ENCODE data around the gene METTL8. TPM values are rescaled to one million over a fixed set of nuclear protein-coding genes. Genes with fewer than 3 reads are reported as not detected.
A peak's percentile ranks its signal among the peaks of the same experiment; 100 is the strongest.

The METTL8 gene
- total RNA-seq, 1 experiment from 2014 or later: 22.4 TPM

- H3K4me3 Mint-ChIP-seq (ENCODE audit: low read depth, unreplicated experiment): peak within 1 kb of the TSS; percentile 90
- CTCF ChIA-PET: interaction anchor here (0.5 to 1.4 kb wide), 5 partner anchors 18 to 505 kb away, joined by 3 to 7 read pairs (median 3); partner anchors contain the start of gene GORASP2
- DNase-seq: peak; percentile 96
- no peaks in the 10 kb centered on the region for H3K9me3 Mint-ChIP-seq (ENCODE audit: low read depth, unreplicated experiment)
- peaks cover 10% of the 10 kb centered on the region for H3K4me1 Mint-ChIP-seq (ENCODE audit: low read depth, unreplicated experiment)
- peaks cover 36% of the 10 kb centered on the region for H3K36me3 Mint-ChIP-seq (ENCODE audit: insufficient read depth, unreplicated experiment)
- intact Hi-C loops (cut with micrococcal nuclease; ENCODE audit: unreplicated experiment): no loop called here
- H3K27ac Mint-ChIP-seq (ENCODE audit: unreplicated experiment): peak within 1 kb of the TSS; percentile 97
- TF ChIP-seq, protein P1, sequence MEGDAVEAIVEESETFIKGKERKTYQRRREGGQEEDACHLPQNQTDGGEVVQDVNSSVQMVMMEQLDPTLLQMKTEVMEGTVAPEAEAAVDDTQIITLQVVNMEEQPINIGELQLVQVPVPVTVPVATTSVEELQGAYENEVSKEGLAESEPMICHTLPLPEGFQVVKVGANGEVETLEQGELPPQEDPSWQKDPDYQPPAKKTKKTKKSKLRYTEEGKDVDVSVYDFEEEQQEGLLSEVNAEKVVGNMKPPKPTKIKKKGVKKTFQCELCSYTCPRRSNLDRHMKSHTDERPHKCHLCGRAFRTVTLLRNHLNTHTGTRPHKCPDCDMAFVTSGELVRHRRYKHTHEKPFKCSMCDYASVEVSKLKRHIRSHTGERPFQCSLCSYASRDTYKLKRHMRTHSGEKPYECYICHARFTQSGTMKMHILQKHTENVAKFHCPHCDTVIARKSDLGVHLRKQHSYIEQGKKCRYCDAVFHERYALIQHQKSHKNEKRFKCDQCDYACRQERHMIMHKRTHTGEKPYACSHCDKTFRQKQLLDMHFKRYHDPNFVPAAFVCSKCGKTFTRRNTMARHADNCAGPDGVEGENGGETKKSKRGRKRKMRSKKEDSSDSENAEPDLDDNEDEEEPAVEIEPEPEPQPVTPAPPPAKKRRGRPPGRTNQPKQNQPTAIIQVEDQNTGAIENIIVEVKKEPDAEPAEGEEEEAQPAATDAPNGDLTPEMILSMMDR (IDR thresholded peaks at IDR 0.05; ENCODE audit: unreplicated experiment): no peak
- H3K27me3 Mint-ChIP-seq (ENCODE audit: unreplicated experiment): no peaks in the 10 kb centered on the region
- BruUV-seq (replicated peaks): no TSS peak
These were observed 511 bp upstream of the METTL8 start, which contains the start of gene DCAF17 for GRCh38 chr2:171434013-171434989. TSS of gene DCAF17 (plus strand) at chr2:171434226. CDS start at chr2:171434578, 352 bp downstream.

- no peaks in the 10 kb centered on the region for H3K9me3 Mint-ChIP-seq (ENCODE audit: low read depth, unreplicated experiment)
- DNase-seq: peak; percentile 55
- CTCF ChIA-PET: interaction anchor here (1.1 to 1.4 kb wide), 2 partner anchors 459 to 504 kb away, joined by 3 to 7 read pairs; partner anchors contain the start of gene GORASP2
- TF ChIP-seq, protein P1 (IDR thresholded peaks at IDR 0.05; ENCODE audit: unreplicated experiment): no peak
- H3K27me3 Mint-ChIP-seq (ENCODE audit: unreplicated experiment): no peaks in the 10 kb centered on the region
- peaks cover 36% of the 10 kb centered on the region for H3K36me3 Mint-ChIP-seq (ENCODE audit: insufficient read depth, unreplicated experiment)
- H3K27ac Mint-ChIP-seq (ENCODE audit: unreplicated experiment): peak overlapping the region; percentile 97
- H3K4me3 Mint-ChIP-seq (ENCODE audit: low read depth, unreplicated experiment): peak overlapping the region; percentile 90
- TSS peak; percentile 67 for BruUV-seq (replicated peaks)
- peaks cover 10% of the 10 kb centered on the region for H3K4me1 Mint-ChIP-seq (ENCODE audit: low read depth, unreplicated experiment)
- intact Hi-C loops (cut with micrococcal nuclease; ENCODE audit: unreplicated experiment): no loop called here
These were observed 624 bp downstream of the METTL8 start for GRCh38 chr2:171432969-171433762.

DNA sequence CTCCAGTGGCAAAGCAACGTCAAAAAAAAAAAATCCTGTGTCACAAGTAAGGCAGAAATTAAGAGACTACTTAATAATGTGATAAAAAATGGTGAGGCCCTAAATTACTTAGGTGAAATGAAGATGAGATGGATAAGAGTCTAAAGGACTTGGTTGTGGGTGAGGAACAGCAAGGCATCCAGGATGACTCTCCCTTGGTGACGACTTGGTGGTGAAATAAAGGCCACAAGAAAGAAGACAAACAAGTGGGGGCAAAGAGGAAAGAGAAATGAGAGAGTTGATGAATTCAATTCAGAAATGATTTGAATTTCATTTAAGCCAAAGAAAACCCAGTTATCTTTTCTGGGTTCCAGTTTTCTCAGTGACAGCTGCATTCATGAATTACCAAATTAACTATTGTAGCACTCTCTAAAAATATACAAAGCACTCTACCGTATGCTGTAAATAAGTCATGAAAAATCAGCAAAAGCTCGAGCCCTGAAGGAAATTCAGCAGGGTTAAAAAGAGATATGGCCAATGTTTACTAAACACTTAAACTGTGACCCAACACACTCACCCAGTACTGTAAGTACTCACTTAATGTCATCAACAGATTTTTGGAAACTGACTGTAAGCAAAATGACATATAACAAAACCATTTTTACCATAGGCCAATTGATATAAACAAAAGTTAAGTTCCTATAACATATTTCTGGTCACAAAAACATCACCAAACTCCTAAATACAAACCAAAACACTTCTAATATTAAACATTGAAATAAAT, 1.4 kb downstream of the METTL8 start:
- BruUV-seq (replicated peaks): no TSS peak
- Mint-ChIP-seq H3K27me3 (ENCODE audit: unreplicated experiment) (no peaks in the 10 kb centered on the region), H3K9me3 (ENCODE audit: low read depth, unreplicated experiment) (no peaks in the 10 kb centered on the region), H3K4me3 (ENCODE audit: low read depth, unreplicated experiment) (peak overlapping the region; percentile 90), H3K4me1 (ENCODE audit: low read depth, unreplicated experiment) (peaks cover 10% of the 10 kb centered on the region), H3K27ac (ENCODE audit: unreplicated experiment) (peak overlapping the region; percentile 97), H3K36me3 (ENCODE audit: insufficient read depth, unreplicated experiment) (peaks cover 35% of the 10 kb centered on the region)
- CTCF ChIA-PET: no interaction called here
- intact Hi-C loops (cut with micrococcal nuclease; ENCODE audit: unreplicated experiment): no loop called here
- DNase-seq: no peak
- TF ChIP-seq, protein P1 (IDR thresholded peaks at IDR 0.05; ENCODE audit: unreplicated experiment): no peak
